HG02759 (cell line): ENCODE data around the gene MTHFSD.

Source experiments
- ATAC-seq: cut with Tn5 transposase; IDR thresholded peaks from one replicate; pipeline ENCODE4 v1.9.1; 2021; ENCODE audit warnings: mild to moderate bottlenecking, moderate library complexity; ENCODE audit not compliant: unreplicated experiment

Gene MTHFSD

GRCh38 chr16:86553356-86553755, 1.7 kb downstream of the MTHFSD start:
- no peak for ATAC-seq

GRCh38 chr16:86550281-86550680, 4.8 kb downstream of the MTHFSD start:
- ATAC-seq, result no peak

GRCh38 chr16:86549893-86550190, 5.2 kb downstream of the MTHFSD start:
- no peak for ATAC-seq

GRCh38 chr16:86549076-86549892, 5.8 kb downstream of the MTHFSD start:
- no peak for ATAC-seq

GRCh38 chr16:86547286-86547685, 7.7 kb downstream of the MTHFSD start:
- no peak for ATAC-seq

- ATAC-seq, result no peak
Observed at GRCh38 chr16:86546638-86547013, 8.4 kb downstream of the MTHFSD start.

- no peak for ATAC-seq
Observed at GRCh38 chr16:86545954-86546637, 8.9 kb downstream of the MTHFSD start.

GRCh38 chr16:86545481-86545880, 9.6 kb downstream of the MTHFSD start:
- ATAC-seq, result no peak

- no peak for ATAC-seq
Observed at GRCh38 chr16:86542756-86543750, 12.0 kb downstream of the MTHFSD start.

- ATAC-seq, result no peak
Observed at GRCh38 chr16:86541560-86541959, 13.5 kb downstream of the MTHFSD start.

- ATAC-seq, result no peak
Observed at GRCh38 chr16:86540894-86541293, 14.1 kb downstream of the MTHFSD start.

GRCh38 chr16:86538196-86538780, 16.7 kb downstream of the MTHFSD start:
- no peak for ATAC-seq

GRCh38 chr16:86537486-86537885, 17.5 kb downstream of the MTHFSD start:
- ATAC-seq, result no peak

GRCh38 chr16:86536621-86537020, 18.4 kb downstream of the MTHFSD start:
- ATAC-seq, result no peak

- ATAC-seq, result no peak
Observed at GRCh38 chr16:86534779-86535615, 20.0 kb downstream of the MTHFSD start.

GRCh38 chr16:86533767-86534351, 21.2 kb downstream of the MTHFSD start:
- ATAC-seq, result no peak

- no peak for ATAC-seq
Observed at GRCh38 chr16:86533076-86533475, 22.0 kb downstream of the MTHFSD start.

GRCh38 chr16:86532526-86532815, 22.6 kb downstream of the MTHFSD start:
- ATAC-seq, result no peak

- no peak for ATAC-seq
Observed at GRCh38 chr16:86531641-86532525, 23.2 kb downstream of the MTHFSD start.
